Activated naive CD8-positive, alpha-beta T cell treated with anti-CD3 and anti-CD28 coated beads, Interleukin-2, amount 50 U/mL, for 24 hours (primary cell): Measurements from ENCODE around the gene LAMA3.

Source experiments
- ATAC-seq: fragments of 150-1000 bp; cut with Tn5 transposase; one replicate; pipeline ENCODE4 v1.10.0; 2021
- DNase-seq: peaks from one replicate; pipeline ENCODE4 v3.0.0; 2021
- H3K27ac Mint-ChIP-seq: one replicate; pipeline ENCODE4 v1.8.0; 2021; ENCODE audit warnings: mild to moderate bottlenecking, mixed read lengths
- H3K27me3 Mint-ChIP-seq: one replicate; pipeline ENCODE4 v1.8.0; 2021; ENCODE audit warnings: mixed read lengths
- H3K36me3 Mint-ChIP-seq: one replicate; pipeline ENCODE4 v1.8.0; 2021; ENCODE audit warnings: low read depth, mixed read lengths
- H3K4me1 Mint-ChIP-seq: one replicate; pipeline ENCODE4 v1.8.0; 2021; ENCODE audit warnings: mixed read lengths
- H3K4me3 Mint-ChIP-seq: one replicate; pipeline ENCODE4 v1.8.0; 2021; ENCODE audit warnings: mild to moderate bottlenecking, moderate library complexity, mixed read lengths
- H3K9me3 Mint-ChIP-seq: one replicate; pipeline ENCODE4 v1.8.0; 2021; ENCODE audit warnings: mixed read lengths

Gene LAMA3

GRCh38 chr18:23875966-23876895 is 187.0 kb downstream of the LAMA3 start:
- ATAC-seq (no peak), DNase-seq (no peak)
- H3K27ac Mint-ChIP-seq = no peak overlapping the region
- no peaks in the 10 kb centered on the region for H3K9me3 Mint-ChIP-seq
- no peaks in the 10 kb centered on the region for H3K27me3 Mint-ChIP-seq
- H3K4me3 Mint-ChIP-seq = no peak overlapping the region
- H3K36me3 Mint-ChIP-seq = no peaks in the 10 kb centered on the region
- peaks cover 22% of the 10 kb centered on the region for H3K4me1 Mint-ChIP-seq

DNA sequence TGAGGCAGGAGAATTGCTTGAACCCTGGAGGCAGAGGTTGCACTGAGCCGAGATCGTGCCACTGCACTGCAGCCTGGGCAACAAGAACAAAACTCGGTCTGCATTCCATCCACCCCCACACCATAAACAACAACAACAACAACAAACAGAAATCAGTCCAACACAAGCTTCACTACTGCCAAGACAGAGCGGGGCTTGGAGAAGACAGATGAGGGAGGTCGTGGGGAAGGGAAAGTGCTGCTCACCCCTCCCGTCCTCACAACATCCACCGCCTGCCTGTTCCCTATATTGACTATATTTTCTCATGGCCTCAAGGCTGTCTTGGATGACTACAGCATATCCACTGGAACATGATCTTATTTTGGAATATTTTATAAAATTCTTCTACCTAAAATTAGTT is 187.7 kb downstream of the LAMA3 start:
- Mint-ChIP-seq H3K4me1 (peaks cover 16% of the 10 kb centered on the region), H3K27ac (no peak overlapping the region), H3K4me3 (no peak overlapping the region), H3K9me3 (no peaks in the 10 kb centered on the region), H3K27me3 (no peaks in the 10 kb centered on the region), H3K36me3 (no peaks in the 10 kb centered on the region)
- no peak for DNase-seq
- ATAC-seq = no peak

DNA sequence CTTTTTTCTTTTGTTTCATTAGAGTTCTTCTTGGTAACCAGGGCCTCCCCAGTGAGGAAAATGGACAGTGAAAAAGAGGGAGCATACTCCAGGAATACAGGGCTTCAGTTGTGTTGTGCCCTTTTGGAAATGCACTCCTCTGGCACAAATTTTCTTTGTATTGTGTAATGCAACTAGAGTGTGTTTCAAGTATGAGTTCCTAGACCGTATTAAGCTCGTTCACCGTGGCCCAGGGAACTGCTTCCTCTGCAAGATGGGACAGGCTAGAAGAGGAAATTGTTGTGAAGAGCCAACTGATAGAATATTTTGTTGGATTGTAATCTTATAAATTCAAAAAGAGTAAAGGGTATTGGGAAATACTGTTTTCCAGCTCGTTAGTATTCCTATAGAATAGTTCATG is 188.1 kb downstream of the LAMA3 start:
- ATAC-seq = no peak
- Mint-ChIP-seq H3K4me3 (no peak overlapping the region), H3K36me3 (no peaks in the 10 kb centered on the region)

GRCh38 chr18:23878336-23878900 is 189.2 kb downstream of the LAMA3 start:
- H3K27me3 Mint-ChIP-seq = no peaks in the 10 kb centered on the region
- H3K4me1 Mint-ChIP-seq = peaks cover 5% of the 10 kb centered on the region
- no peak overlapping the region for H3K4me3 Mint-ChIP-seq
- H3K27ac Mint-ChIP-seq = no peak overlapping the region
- H3K36me3 Mint-ChIP-seq = no peaks in the 10 kb centered on the region
- H3K9me3 Mint-ChIP-seq = no peaks in the 10 kb centered on the region
- ATAC-seq (no peak), DNase-seq (no peak)

More for the DNA sequence above, 188.1 kb downstream of the LAMA3 start:
- Mint-ChIP-seq H3K4me1 (peaks cover 12% of the 10 kb centered on the region), H3K27me3 (no peaks in the 10 kb centered on the region), H3K27ac (no peak overlapping the region), H3K9me3 (no peaks in the 10 kb centered on the region)
- DNase-seq = no peak

- no peak overlapping the region for H3K27ac Mint-ChIP-seq
- peaks cover 7% of the 10 kb centered on the region for H3K4me1 Mint-ChIP-seq
- no peaks in the 10 kb centered on the region for H3K9me3 Mint-ChIP-seq
- no peaks in the 10 kb centered on the region for H3K36me3 Mint-ChIP-seq
- DNase-seq (no peak), ATAC-seq (no peak)
- no peaks in the 10 kb centered on the region for H3K27me3 Mint-ChIP-seq
- H3K4me3 Mint-ChIP-seq = no peak overlapping the region
These were observed 189.9 kb downstream of the LAMA3 start for GRCh38 chr18:23879126-23879525.

- no peak overlapping the region for H3K27ac Mint-ChIP-seq
- ATAC-seq (no peak), DNase-seq (no peak)
- H3K4me3 Mint-ChIP-seq = no peak overlapping the region
- peaks cover 10% of the 10 kb centered on the region for H3K4me1 Mint-ChIP-seq
- no peaks in the 10 kb centered on the region for H3K36me3 Mint-ChIP-seq
- H3K9me3 Mint-ChIP-seq = no peaks in the 10 kb centered on the region
- no peaks in the 10 kb centered on the region for H3K27me3 Mint-ChIP-seq
These were observed 190.3 kb downstream of the LAMA3 start for GRCh38 chr18:23879544-23879943.

DNA sequence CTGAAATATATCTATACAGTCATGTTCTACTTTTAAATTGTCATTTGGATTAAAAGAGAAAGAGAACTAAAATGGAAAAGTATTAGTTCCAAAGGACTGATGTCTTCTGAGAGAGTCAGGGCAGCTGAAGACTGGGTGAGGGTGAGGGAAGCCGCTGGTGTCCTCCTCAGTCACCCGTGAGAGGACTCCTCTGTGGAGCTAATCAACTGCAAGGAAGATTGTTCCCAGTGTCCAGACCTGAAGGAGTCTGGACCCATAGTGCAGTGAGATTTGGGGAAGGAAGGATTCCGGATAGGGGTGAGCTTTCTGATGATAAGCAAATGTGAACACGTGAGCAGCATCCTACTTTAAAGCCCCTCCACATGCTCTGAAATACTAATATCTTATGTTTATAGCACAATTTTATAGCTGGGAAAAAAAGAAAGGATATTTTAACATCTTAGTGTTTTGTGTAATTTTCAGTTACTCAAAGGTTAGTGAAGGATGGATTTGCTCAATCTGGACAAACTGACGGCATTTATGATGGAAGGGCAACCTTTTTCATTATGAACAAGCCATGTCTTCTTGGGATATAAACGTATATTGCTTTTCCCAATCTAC is 190.8 kb downstream of the LAMA3 start:
- no peak for DNase-seq

GRCh38 chr18:23880931-23881617 is 191.8 kb downstream of the LAMA3 start:
- Mint-ChIP-seq H3K27me3 (no peaks in the 10 kb centered on the region), H3K4me3 (no peak overlapping the region), H3K36me3 (no peaks in the 10 kb centered on the region), H3K27ac (no peak overlapping the region), H3K4me1 (peaks cover 24% of the 10 kb centered on the region), H3K9me3 (no peaks in the 10 kb centered on the region)
- ATAC-seq (no peak), DNase-seq (no peak)

More for the DNA sequence above, 190.8 kb downstream of the LAMA3 start:
- ATAC-seq = no peak
- Mint-ChIP-seq H3K4me1 (peaks cover 15% of the 10 kb centered on the region), H3K9me3 (no peaks in the 10 kb centered on the region), H3K27ac (no peak overlapping the region), H3K4me3 (no peak overlapping the region), H3K36me3 (no peaks in the 10 kb centered on the region), H3K27me3 (no peaks in the 10 kb centered on the region)

DNA sequence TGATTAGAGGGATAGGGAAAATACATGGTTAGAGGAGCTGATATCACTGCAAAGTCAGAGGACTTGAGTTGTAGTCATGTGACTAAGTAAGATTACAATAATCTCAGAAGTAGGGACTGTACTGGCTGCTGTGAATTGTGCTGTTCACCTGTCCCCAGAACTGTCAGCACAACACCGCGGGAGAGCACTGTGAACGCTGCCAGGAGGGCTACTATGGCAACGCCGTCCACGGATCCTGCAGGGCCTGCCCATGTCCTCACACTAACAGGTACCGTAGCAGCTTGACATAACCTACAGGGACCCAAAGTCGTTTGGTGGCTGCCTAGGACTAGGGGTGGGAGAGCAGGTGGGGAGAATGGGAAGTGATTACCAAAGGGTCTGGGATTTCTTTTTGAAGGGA is 192.5 kb downstream of the LAMA3 start:
- Mint-ChIP-seq H3K9me3 (no peaks in the 10 kb centered on the region), H3K36me3 (no peaks in the 10 kb centered on the region), H3K27ac (no peak overlapping the region), H3K27me3 (no peaks in the 10 kb centered on the region), H3K4me1 (peaks cover 26% of the 10 kb centered on the region), H3K4me3 (no peak overlapping the region)
- DNase-seq (no peak), ATAC-seq (no peak)

DNA sequence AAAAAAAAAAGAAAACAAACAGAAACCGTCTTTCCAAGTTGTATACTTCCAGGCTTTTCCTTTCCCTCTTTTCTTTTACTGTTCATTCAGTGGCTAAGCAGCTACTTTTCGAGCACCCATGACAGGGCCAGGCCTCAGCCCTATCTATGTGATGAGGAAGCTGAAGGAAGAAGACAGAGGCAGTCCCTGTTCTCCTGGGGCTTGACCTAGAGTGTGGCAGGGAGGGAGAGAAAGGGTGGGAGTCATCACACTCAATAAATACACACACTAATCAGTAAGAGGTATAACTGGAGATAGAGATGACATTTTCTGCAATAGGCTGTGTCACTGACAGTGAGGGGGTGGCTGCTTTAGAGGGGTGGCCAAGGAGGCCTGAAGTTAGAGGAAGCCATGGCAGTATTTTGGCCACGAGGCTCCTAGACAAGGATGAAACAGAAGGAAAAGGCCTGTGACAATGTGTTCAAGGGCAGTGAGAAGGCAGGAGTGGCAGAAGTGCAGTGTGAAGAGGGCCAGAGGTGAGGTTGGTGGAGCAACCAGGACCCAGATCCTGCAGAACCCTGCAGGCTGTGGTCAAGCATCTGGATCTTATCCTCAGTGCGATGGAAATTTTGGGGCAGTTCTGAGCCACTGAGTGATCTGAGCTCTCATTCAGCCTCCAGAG is 193.5 kb downstream of the LAMA3 start:
- ATAC-seq (no peak), DNase-seq (no peak)
- no peak overlapping the region for H3K4me3 Mint-ChIP-seq
- no peaks in the 10 kb centered on the region for H3K9me3 Mint-ChIP-seq
- peaks cover 26% of the 10 kb centered on the region for H3K4me1 Mint-ChIP-seq
- H3K27me3 Mint-ChIP-seq = no peaks in the 10 kb centered on the region
- no peak overlapping the region for H3K27ac Mint-ChIP-seq
- H3K36me3 Mint-ChIP-seq = no peaks in the 10 kb centered on the region

DNA sequence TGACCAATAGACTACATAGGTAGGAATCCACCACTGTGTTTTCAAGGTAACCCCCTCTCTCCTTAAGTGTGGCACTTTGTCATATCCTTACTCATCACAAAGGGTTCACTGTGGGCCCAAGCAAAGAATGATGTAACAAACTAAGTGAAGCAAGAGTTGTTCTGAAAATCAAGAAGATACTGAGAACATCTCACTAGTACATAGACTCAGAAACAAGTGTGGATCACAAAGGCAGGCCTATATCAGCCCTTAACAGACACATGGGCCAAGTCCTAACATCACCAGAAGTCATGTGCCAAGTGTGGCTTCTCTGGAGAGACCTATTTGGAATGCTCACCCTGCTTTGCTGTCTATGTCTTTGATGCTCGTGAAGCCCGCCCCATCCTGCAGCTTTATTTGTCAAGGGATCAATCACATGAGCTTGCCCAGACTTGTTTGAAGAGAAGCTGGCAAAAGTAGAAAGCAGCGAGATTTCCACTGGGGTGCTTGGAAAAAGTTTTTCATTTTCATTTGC is 194.1 kb downstream of the LAMA3 start:
- H3K27ac Mint-ChIP-seq = no peak overlapping the region
- H3K4me1 Mint-ChIP-seq = peaks cover 26% of the 10 kb centered on the region
- no peaks in the 10 kb centered on the region for H3K36me3 Mint-ChIP-seq
- no peaks in the 10 kb centered on the region for H3K27me3 Mint-ChIP-seq
- ATAC-seq = peak; percentile 51
- no peak for DNase-seq
- H3K4me3 Mint-ChIP-seq = no peak overlapping the region
- no peaks in the 10 kb centered on the region for H3K9me3 Mint-ChIP-seq

DNA sequence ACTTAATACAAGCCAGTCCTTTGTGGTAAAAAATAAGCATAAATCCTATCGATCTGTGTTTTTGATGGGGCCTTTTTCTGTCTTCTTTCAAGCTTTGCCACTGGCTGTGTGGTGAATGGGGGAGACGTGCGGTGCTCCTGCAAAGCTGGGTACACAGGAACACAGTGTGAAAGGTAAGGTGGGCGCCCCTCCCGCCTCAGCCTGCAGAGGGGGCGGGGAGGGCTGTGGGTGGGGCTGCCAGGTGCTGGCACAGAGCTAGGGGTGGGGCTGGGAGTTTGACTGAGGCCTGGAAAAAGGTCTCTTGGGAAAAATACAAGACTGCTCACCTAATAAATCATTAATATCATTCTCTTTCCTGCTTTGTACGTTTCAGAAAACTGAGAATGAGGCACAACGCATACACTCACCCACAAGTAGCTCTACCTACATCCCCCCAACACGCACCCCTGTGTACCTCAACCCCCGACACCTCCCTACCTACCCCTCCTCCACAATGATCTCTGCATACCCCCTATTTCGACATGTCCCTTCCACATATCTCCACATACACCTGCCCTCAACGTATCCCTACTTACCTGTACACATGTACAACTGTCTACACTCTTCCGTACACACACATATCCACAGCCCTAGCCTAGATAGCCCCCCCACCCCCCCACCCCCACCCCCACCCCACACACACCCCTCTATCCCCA is 195.6 kb downstream of the LAMA3 start:
- Mint-ChIP-seq H3K27me3 (no peaks in the 10 kb centered on the region), H3K36me3 (no peaks in the 10 kb centered on the region), H3K27ac (peak overlapping the region; percentile 20), H3K4me1 (peaks cover 26% of the 10 kb centered on the region), H3K9me3 (no peaks in the 10 kb centered on the region), H3K4me3 (no peak overlapping the region)
- ATAC-seq (no peak), DNase-seq (no peak)

GRCh38 chr18:23885750-23886149 is 196.5 kb downstream of the LAMA3 start:
- H3K4me3 Mint-ChIP-seq = no peak overlapping the region
- H3K27ac Mint-ChIP-seq = peak overlapping the region; percentile 10
- DNase-seq (no peak), ATAC-seq (peak; percentile 28)
- H3K36me3 Mint-ChIP-seq = no peaks in the 10 kb centered on the region
- H3K4me1 Mint-ChIP-seq = peaks cover 26% of the 10 kb centered on the region
- H3K27me3 Mint-ChIP-seq = no peaks in the 10 kb centered on the region
- no peaks in the 10 kb centered on the region for H3K9me3 Mint-ChIP-seq
